ENCODE results near the gene BORCS6. TPM values are rescaled to one million over a fixed set of nuclear protein-coding genes. Genes with fewer than 3 reads are reported as not detected.

Gene BORCS6
- total RNA-seq, 1 donor from 2014 or later, result 13.3 TPM

DNA sequence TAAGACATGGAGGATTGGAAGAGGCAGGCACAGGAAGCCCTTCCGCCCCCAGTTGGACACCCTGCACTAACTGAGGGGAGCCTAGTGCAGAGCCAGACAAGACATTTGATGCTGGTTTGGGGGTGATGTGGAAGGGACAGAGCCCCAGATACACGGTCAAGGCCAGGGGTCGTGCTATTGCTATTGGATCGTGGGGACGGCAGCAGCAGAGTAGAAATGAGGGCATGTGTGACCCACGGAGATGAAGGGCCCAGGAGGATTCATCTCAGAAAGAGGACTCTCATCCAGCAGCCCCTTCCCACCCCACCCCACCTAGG, 25.2 kb downstream of the BORCS6 start:
- Histone ChIP-seq H3K36me3 (ENCODE audit: control insufficient read depth, insufficient read depth, low read length) (peaks cover 1% of the 10 kb centered on the region), H3K27me3 (ENCODE audit: control insufficient read depth, insufficient read depth, low read length) (no peaks in the 10 kb centered on the region), H3K4me3 (ENCODE audit: low read depth, low read length) (no peak overlapping the region)
- TF ChIP-seq, protein P1, sequence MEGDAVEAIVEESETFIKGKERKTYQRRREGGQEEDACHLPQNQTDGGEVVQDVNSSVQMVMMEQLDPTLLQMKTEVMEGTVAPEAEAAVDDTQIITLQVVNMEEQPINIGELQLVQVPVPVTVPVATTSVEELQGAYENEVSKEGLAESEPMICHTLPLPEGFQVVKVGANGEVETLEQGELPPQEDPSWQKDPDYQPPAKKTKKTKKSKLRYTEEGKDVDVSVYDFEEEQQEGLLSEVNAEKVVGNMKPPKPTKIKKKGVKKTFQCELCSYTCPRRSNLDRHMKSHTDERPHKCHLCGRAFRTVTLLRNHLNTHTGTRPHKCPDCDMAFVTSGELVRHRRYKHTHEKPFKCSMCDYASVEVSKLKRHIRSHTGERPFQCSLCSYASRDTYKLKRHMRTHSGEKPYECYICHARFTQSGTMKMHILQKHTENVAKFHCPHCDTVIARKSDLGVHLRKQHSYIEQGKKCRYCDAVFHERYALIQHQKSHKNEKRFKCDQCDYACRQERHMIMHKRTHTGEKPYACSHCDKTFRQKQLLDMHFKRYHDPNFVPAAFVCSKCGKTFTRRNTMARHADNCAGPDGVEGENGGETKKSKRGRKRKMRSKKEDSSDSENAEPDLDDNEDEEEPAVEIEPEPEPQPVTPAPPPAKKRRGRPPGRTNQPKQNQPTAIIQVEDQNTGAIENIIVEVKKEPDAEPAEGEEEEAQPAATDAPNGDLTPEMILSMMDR (IDR thresholded peaks at IDR 0.05; ENCODE audit: insufficient read depth, low read length, poor library complexity, severe bottlenecking), result no peak
- no peak for DNase-seq (ENCODE audit: low read depth)

DNA sequence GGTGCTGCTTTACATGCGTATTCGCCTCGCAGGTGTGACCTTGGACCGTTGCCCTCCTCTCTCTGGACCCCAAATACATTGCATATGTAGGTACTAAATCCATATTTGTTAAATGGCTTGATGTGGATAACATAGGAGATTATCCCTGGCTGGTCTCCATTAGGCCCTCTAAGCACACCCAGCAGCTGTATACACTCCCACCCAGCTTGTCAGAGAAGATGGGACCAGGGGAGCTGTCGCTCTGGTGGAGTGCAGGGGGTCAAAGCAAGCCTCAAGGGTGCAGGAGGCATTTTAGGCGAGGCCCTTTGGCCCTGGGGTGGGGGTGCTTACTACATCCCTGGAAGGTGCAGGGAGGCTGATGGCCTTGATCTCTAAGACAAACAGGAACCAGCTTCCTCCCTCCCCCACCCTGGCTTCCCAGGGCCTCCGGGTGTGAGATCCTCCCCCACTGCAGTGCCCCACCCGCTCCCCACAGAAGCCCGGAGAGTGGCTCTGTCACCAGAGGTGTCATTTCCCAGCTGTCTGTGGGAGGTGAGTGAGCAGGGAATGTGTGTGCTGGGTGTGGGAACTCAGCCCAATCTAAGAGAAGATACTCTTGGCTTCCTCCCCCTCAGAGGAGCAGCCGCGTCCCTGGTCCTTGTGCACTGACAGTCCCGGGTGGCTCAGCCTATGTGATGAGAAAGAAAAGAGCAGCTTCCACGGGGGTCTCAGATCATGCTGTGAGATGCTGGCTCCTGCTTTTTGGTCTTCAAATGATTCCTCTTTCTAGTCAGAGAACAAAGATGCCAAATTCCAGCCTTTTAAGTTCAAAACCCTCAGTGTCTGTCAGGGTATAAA, 25.8 kb downstream of the BORCS6 start:
- H3K27me3 ChIP-seq (ENCODE audit: control insufficient read depth, insufficient read depth, low read length), result no peaks in the 10 kb centered on the region
- DNase-seq (ENCODE audit: low read depth), result no peak
- no peak overlapping the region for H3K4me3 ChIP-seq (ENCODE audit: low read depth, low read length)

DNA sequence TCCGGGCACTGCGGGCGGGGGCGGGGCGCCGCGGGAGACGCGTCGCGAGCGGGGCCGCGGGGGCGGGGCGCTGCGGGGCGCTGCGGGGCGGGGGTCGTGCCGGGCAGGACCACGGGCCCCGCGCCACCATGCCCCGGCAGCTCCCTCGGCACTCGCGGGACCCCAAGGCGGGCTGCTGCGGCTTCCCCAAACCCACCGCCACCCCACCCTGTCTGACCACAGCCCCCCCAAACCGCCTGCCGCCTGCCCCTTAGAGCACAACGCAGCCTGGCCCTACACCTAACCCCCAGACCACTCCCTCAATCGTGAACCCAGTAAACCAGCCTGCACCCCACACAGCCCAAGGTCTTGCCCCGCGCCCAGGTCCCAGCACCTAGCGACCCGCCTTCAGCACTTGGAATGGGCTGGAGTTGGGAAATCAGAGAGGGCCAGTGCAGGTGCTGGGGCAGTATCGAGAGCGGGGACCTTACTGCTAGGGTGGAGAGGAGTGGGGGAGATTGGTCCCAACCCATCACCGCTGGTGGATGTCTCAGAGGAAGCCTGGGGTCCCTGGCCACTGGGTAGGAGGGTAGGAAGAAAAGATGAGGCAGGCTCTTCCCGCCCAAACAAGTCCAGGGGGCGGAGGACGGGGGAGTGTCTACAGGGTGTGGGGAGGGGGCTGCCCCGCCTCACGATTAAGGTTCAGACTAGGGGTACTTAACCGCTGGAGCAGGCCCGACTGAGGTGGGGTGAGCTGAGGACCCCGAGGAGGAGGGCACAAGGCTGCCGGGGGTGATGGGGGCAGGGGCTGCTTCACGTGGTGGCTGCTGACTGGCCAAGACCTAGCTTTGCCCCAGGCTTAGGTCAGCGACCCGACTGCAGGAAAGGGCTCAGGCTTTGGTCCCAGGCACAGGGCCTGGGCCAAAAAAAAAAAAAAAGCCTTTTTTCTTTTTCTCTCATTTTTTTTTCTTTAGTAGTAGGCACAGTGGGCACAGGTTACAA, 26.7 kb downstream of the BORCS6 start:
- Histone ChIP-seq H3K36me3 (ENCODE audit: control insufficient read depth, insufficient read depth, low read length) (peaks cover 3% of the 10 kb centered on the region), H3K27me3 (ENCODE audit: control insufficient read depth, insufficient read depth, low read length) (no peaks in the 10 kb centered on the region), H3K4me3 (ENCODE audit: low read depth, low read length) (peak overlapping the region; percentile 98)
- DNase-seq (ENCODE audit: low read depth), result no peak
- TF ChIP-seq, protein P1 (IDR thresholded peaks at IDR 0.05; ENCODE audit: insufficient read depth, low read length, poor library complexity, severe bottlenecking), result no peak

More for the DNA sequence above, 25.8 kb downstream of the BORCS6 start:
- TF ChIP-seq, protein P1 (IDR thresholded peaks at IDR 0.05; ENCODE audit: insufficient read depth, low read length, poor library complexity, severe bottlenecking), result no peak
- peaks cover 1% of the 10 kb centered on the region for H3K36me3 ChIP-seq (ENCODE audit: control insufficient read depth, insufficient read depth, low read length)

DNA sequence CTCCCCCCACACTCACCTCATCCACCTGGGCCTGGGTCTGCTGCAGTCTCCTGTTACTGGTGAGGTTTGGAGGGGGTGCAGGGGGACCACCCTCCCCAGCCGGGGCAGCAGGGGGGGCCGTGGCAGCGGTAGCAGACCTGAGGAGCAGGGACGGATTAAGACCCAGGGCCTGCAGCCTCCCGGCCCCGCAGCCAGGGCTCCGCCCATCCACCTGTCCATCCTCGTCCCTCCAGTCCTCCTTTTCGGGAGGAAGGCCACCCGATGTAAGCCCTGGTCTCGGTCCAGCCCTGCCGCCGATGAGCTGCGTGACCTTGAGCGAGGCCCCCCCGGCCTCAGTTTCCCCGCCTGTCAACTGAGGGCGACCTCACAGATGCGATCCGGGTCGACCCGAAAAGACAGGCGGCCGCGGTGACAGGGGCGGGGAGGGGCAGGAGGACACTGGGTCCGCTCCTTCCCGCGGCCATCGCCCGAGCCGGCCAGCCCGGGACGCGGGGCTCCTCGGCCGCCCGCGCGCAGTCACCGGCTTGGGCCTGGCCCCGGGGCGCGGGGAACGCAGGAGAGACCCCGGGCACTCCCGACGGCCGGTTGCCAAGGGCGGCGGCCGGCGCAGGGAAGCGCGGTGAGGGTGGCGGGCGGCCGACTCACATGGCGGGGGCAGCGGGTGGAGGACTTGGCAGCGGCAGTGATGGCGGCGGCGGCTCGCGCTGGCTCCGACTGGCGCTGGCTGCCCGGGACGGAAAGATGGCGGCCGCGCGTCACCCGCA, 27.6 kb downstream of the BORCS6 start, which contains the start of gene VAMP2:
Gene VAMP2 (minus strand): TSS at position 716 of the 764 bp plus-strand sequence. CDS start 69 bp downstream, at position 647.
- no peaks in the 10 kb centered on the region for H3K27me3 ChIP-seq (ENCODE audit: control insufficient read depth, insufficient read depth, low read length)
- peak within 1 kb of the TSS; percentile 98 for H3K4me3 ChIP-seq (ENCODE audit: low read depth, low read length)
- DNase-seq (ENCODE audit: low read depth), result no peak
- TF ChIP-seq, protein P1 (IDR thresholded peaks at IDR 0.05; ENCODE audit: insufficient read depth, low read length, poor library complexity, severe bottlenecking), result no peak
- H3K36me3 ChIP-seq (ENCODE audit: control insufficient read depth, insufficient read depth, low read length), result peaks cover 3% of the 10 kb centered on the region

Measured in kidney epithelial cell (primary cell).